ENCODE results near the gene RPTOR. TPM values are rescaled to one million over a fixed set of nuclear protein-coding genes. Genes with fewer than 3 reads are reported as not detected.

The RPTOR gene
- total and polyA plus RNA-seq, 2 experiments from 2014 or later, result 6.6 to 16.1 TPM

- Histone ChIP-seq H3K9ac (no peak overlapping the region), H3K9me3 (ENCODE audit: low read depth) (no peaks in the 10 kb centered on the region), H3K4me3 (no peak overlapping the region), H3K4me1 (ENCODE audit: insufficient read depth) (no peaks in the 10 kb centered on the region), H4K20me1 (ENCODE audit: insufficient read depth) (no peaks in the 10 kb centered on the region), H3K79me2 (ENCODE audit: insufficient read depth) (no peaks in the 10 kb centered on the region), H3K27ac (no peak overlapping the region), H3K9me2 (ENCODE audit: insufficient read depth) (no peaks in the 10 kb centered on the region), H3K36me3 (ENCODE audit: low read depth) (no peaks in the 10 kb centered on the region), H3F3A (ENCODE audit: insufficient read depth) (no peaks in the 10 kb centered on the region), H3K27me3 (replicated peaks; ENCODE audit: insufficient read depth) (no peaks in the 10 kb centered on the region), H2AFZ (no peak overlapping the region), H3K4me2 (ENCODE audit: unreplicated experiment) (no peak overlapping the region)
- in situ Hi-C loops (cut with MboI), result no loop called here
- no peak for TF ChIP-seq EZH2 (IDR thresholded peaks at IDR 0.05; ENCODE audit: insufficient read depth, poor library complexity, severe bottlenecking)
- no peak for TF ChIP-seq EZH2phosphoT487 (IDR thresholded peaks at IDR 0.05; ENCODE audit: insufficient read depth, low read depth)
- no peak for DNase-seq
- WGBS, 2 experiments (ENCODE audit: low coverage in 1 of 2, low lambda C conversion rate in 2 of 2, missing lambda C conversion rate in 2 of 2), result 95 to 97% methylated on average over 25 of the region's 25 CpGs
These were observed 299.9 kb downstream of the RPTOR start for GRCh38 chr17:80844418-80844990.

DNA sequence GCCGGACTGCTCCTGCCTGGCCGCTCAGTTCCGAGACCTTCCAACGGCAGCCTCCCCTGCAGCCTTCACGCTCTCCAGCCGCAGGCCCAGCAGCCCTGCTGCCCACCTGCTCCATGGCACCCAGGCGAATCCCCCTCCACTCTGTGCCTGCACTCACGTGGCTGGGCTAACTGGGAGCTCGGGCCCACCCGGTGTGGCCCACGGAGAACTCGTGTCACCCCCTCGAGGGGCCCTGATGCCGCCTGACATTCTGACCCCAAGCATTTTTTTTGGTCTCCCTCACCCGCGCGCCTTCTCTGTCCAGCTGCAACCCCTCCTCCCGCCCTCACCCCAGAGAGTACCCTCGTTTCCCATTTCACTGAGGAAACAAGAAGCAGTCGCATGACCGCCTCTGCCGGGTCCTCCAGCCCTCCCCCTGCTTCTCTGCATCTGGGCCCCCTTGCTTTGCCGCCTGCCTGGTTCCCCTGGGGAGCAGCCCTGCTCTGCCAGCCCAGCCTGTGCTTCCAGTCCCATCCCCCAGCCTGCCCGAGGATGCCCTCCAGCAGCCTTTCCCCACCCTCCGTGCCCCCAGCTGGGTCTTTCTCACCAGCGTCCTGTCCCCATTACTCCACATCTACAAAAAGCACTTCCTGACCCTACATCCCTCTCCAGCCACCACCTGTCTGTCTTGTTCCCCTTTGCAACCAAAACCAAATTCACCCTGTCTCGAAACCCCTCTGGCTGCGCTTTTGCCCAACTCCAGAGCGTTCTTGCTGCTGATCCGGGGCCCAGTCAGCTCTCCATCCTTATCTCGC lies 300.6 kb downstream of the RPTOR start:
- Histone ChIP-seq H2AFZ (no peak overlapping the region), H3K9me2 (ENCODE audit: insufficient read depth) (no peaks in the 10 kb centered on the region), H3K79me2 (ENCODE audit: insufficient read depth) (no peaks in the 10 kb centered on the region), H3K4me2 (ENCODE audit: unreplicated experiment) (no peak overlapping the region), H3K4me1 (ENCODE audit: insufficient read depth) (no peaks in the 10 kb centered on the region), H3K36me3 (ENCODE audit: low read depth) (no peaks in the 10 kb centered on the region), H4K20me1 (ENCODE audit: insufficient read depth) (no peaks in the 10 kb centered on the region), H3K4me3 (no peak overlapping the region), H3K9ac (no peak overlapping the region), H3F3A (ENCODE audit: insufficient read depth) (no peaks in the 10 kb centered on the region), H3K27ac (no peak overlapping the region), H3K27me3 (replicated peaks; ENCODE audit: insufficient read depth) (no peaks in the 10 kb centered on the region), H3K9me3 (ENCODE audit: low read depth) (no peaks in the 10 kb centered on the region)
- 91 to 92% methylated on average over 26 to 31 of the region's 31 CpGs for WGBS, 2 experiments (ENCODE audit: low coverage in 1 of 2, low lambda C conversion rate in 2 of 2, missing lambda C conversion rate in 2 of 2)
- no peak for TF ChIP-seq EZH2phosphoT487 (IDR thresholded peaks at IDR 0.05; ENCODE audit: insufficient read depth, low read depth)
- DNase-seq, result no peak
- in situ Hi-C loops (cut with MboI), result no loop called here

- no peak for TF ChIP-seq EZH2 (IDR thresholded peaks at IDR 0.05; ENCODE audit: insufficient read depth, poor library complexity, severe bottlenecking)
- no peak for TF ChIP-seq EZH2phosphoT487 (IDR thresholded peaks at IDR 0.05; ENCODE audit: insufficient read depth, low read depth)
- no peaks in the 10 kb centered on the region for H4K20me1 ChIP-seq (ENCODE audit: insufficient read depth)
- H3K4me1 ChIP-seq (ENCODE audit: insufficient read depth), result no peaks in the 10 kb centered on the region
- in situ Hi-C loops (cut with MboI), result no loop called here
- no peaks in the 10 kb centered on the region for H3F3A ChIP-seq (ENCODE audit: insufficient read depth)
- no peak for DNase-seq
- no peak overlapping the region for H2AFZ ChIP-seq
- no peaks in the 10 kb centered on the region for H3K79me2 ChIP-seq (ENCODE audit: insufficient read depth)
- no peaks in the 10 kb centered on the region for H3K27me3 ChIP-seq (replicated peaks; ENCODE audit: insufficient read depth)
- no peak overlapping the region for H3K27ac ChIP-seq
- no peak overlapping the region for H3K4me3 ChIP-seq
- H3K9me2 ChIP-seq (ENCODE audit: insufficient read depth), result no peaks in the 10 kb centered on the region
- no peaks in the 10 kb centered on the region for H3K9me3 ChIP-seq (ENCODE audit: low read depth)
- no peaks in the 10 kb centered on the region for H3K36me3 ChIP-seq (ENCODE audit: low read depth)
- H3K9ac ChIP-seq, result no peak overlapping the region
- WGBS, 2 experiments (ENCODE audit: low coverage in 1 of 2, low lambda C conversion rate in 2 of 2, missing lambda C conversion rate in 2 of 2), result 95% methylated on average over 34 to 36 of the region's 36 CpGs
- no peak overlapping the region for H3K4me2 ChIP-seq (ENCODE audit: unreplicated experiment)
These were observed 301.4 kb downstream of the RPTOR start for GRCh38 chr17:80845863-80846671.

DNA sequence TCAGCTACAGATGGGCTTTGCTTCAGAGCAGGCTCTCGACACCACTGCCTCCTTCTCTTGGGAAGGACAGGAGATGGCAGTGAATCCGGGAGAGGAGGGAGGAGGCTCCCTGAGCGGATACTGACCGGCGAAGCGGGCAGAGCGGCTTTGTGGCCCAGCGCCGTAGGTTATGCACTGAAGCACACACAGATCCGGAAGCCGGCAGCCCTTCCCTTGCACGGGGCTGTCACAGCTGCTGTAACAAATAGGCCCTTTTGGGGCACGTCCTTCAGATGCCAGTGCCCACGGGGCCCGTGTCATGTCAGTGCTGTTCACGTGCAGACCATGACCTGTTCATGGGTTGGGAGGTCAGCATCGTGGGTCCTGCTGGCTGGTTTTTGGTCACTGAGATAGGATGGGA lies 302.3 kb downstream of the RPTOR start:
- H3K79me2 ChIP-seq (ENCODE audit: insufficient read depth), result no peaks in the 10 kb centered on the region
- no peak overlapping the region for H2AFZ ChIP-seq
- in situ Hi-C loops (cut with MboI), result no loop called here
- no peaks in the 10 kb centered on the region for H3K9me3 ChIP-seq (ENCODE audit: low read depth)
- no peaks in the 10 kb centered on the region for H3K27me3 ChIP-seq (replicated peaks; ENCODE audit: insufficient read depth)
- no peaks in the 10 kb centered on the region for H3K4me1 ChIP-seq (ENCODE audit: insufficient read depth)
- no peaks in the 10 kb centered on the region for H3K36me3 ChIP-seq (ENCODE audit: low read depth)
- no peak overlapping the region for H3K4me3 ChIP-seq
- no peaks in the 10 kb centered on the region for H3K9me2 ChIP-seq (ENCODE audit: insufficient read depth)
- no peak overlapping the region for H3K27ac ChIP-seq
- DNase-seq, result no peak
- no peaks in the 10 kb centered on the region for H4K20me1 ChIP-seq (ENCODE audit: insufficient read depth)
- no peak for TF ChIP-seq EZH2 (IDR thresholded peaks at IDR 0.05; ENCODE audit: insufficient read depth, poor library complexity, severe bottlenecking)
- no peak for TF ChIP-seq EZH2phosphoT487 (IDR thresholded peaks at IDR 0.05; ENCODE audit: insufficient read depth, low read depth)
- H3F3A ChIP-seq (ENCODE audit: insufficient read depth), result no peaks in the 10 kb centered on the region
- 94% methylated on average over 9 to 17 of the region's 17 CpGs for WGBS, 2 experiments (ENCODE audit: low coverage in 1 of 2, low lambda C conversion rate in 2 of 2, missing lambda C conversion rate in 2 of 2)
- H3K4me2 ChIP-seq (ENCODE audit: unreplicated experiment), result no peak overlapping the region
- H3K9ac ChIP-seq, result no peak overlapping the region
